Parathyroid adenoma (tissue), 2 donors: ENCODE results near the gene ERI2.

Experiments used
- H2AFZ ChIP-seq: fragments of 300-600 bp; sonication (generic); one replicate; pipeline ENCODE4 v1.7.0; 2017; ENCODE audit warnings: antibody characterized with exemption, mild to moderate bottlenecking
- H3K27ac ChIP-seq: fragments of 300-600 bp; sonication (generic); one replicate; pipeline ENCODE4 v1.7.0; 2017
- H3K27me3 ChIP-seq: fragments of 300-600 bp; sonication (generic); one replicate; pipeline ENCODE4 v1.7.0; 2017; ENCODE audit warnings: low read length; ENCODE audit not compliant: control insufficient read depth, insufficient read depth
- H3K36me3 ChIP-seq: fragments of 300-600 bp; sonication (generic); one replicate; pipeline ENCODE4 v1.7.0; 2017; ENCODE audit warnings: low read length; ENCODE audit not compliant: control insufficient read depth, insufficient read depth
- H3K4me1 ChIP-seq: fragments of 300-600 bp; sonication (generic); one replicate; pipeline ENCODE4 v1.7.0; 2017; ENCODE audit warnings: control low read depth
- H3K4me2 ChIP-seq: fragments of 300-600 bp; sonication (generic); one replicate; pipeline ENCODE4 v1.7.0; 2017; ENCODE audit warnings: low read length
- H3K4me3 ChIP-seq: fragments of 300-600 bp; sonication (generic); one replicate; pipeline ENCODE4 v1.7.0; 2017; ENCODE audit warnings: low read depth, low read length
- H3K79me2 ChIP-seq: fragments of 300-600 bp; sonication (generic); one replicate; pipeline ENCODE4 v1.7.0; 2017; ENCODE audit warnings: control low read depth
- H3K9ac ChIP-seq: fragments of 300-600 bp; sonication (generic); one replicate; pipeline ENCODE4 v1.7.0; 2017; ENCODE audit warnings: mild to moderate bottlenecking
- H3K9me3 ChIP-seq: fragments of 300-600 bp; sonication (generic); one replicate; pipeline ENCODE4 v1.7.0; 2017; ENCODE audit warnings: low read length; ENCODE audit not compliant: control insufficient read depth
- TF ChIP-seq, protein P1 (sequence below): fragments of 300-600 bp; sonication (generic); IDR thresholded peaks from one replicate; pipeline ENCODE4 v1.7.0; 2017; ENCODE audit warnings: antibody characterized with exemption, mild to moderate bottlenecking
- donor health status: primary hyperparathyroidism.

Gene ERI2

DNA sequence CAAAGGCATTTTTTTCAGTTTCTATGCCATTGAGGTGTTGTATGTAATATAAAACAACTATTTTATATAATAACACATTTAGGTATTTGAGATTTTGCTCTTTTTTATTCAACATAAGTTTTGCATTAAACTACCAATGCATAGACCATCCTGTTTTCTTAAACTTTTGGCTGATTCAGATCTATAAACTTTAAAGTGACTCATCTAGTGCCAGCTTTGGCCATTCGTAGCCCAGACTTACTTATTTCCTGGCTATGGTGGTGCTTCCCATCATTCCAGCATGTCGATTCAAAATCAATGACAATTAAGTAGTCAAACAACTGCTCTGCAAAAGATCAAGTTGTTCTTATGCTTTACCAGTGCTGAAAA lies 3.1 kb downstream of the ERI2 start:
- no peak overlapping the region for H3K4me3 ChIP-seq
- peaks cover 5% of the 10 kb centered on the region for H3K4me1 ChIP-seq
- H3K79me2 ChIP-seq = no peaks in the 10 kb centered on the region
- no peak overlapping the region for H2AFZ ChIP-seq
- no peak overlapping the region for H3K27ac ChIP-seq
- no peaks in the 10 kb centered on the region for H3K36me3 ChIP-seq
- H3K27me3 ChIP-seq = no peaks in the 10 kb centered on the region
- H3K9me3 ChIP-seq = no peaks in the 10 kb centered on the region
- TF ChIP-seq, protein P1, sequence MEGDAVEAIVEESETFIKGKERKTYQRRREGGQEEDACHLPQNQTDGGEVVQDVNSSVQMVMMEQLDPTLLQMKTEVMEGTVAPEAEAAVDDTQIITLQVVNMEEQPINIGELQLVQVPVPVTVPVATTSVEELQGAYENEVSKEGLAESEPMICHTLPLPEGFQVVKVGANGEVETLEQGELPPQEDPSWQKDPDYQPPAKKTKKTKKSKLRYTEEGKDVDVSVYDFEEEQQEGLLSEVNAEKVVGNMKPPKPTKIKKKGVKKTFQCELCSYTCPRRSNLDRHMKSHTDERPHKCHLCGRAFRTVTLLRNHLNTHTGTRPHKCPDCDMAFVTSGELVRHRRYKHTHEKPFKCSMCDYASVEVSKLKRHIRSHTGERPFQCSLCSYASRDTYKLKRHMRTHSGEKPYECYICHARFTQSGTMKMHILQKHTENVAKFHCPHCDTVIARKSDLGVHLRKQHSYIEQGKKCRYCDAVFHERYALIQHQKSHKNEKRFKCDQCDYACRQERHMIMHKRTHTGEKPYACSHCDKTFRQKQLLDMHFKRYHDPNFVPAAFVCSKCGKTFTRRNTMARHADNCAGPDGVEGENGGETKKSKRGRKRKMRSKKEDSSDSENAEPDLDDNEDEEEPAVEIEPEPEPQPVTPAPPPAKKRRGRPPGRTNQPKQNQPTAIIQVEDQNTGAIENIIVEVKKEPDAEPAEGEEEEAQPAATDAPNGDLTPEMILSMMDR = no peak
- H3K9ac ChIP-seq = no peak overlapping the region
- no peak overlapping the region for H3K4me2 ChIP-seq

DNA sequence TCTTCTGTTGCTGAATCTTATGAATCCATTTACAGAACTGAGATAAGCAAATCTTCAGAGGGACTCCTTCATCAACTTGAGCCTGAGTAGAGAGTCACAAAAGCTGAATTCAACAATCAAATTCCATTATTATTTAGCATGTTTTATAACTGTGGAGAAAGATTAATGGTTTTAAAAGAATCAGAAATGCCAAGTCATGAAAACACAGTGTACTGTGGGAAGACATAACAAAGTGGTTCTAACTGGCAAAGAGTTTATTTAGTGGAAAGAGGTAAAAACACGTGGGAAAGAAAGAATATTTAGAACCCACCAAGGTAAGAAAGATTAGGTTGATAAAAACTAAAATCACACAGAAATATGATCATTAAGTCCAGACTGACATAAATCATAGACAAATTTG lies 5.0 kb downstream of the ERI2 start:
- H2AFZ ChIP-seq = no peak overlapping the region
- H3K9me3 ChIP-seq = no peaks in the 10 kb centered on the region
- H3K27me3 ChIP-seq = no peaks in the 10 kb centered on the region
- no peak overlapping the region for H3K9ac ChIP-seq
- no peak overlapping the region for H3K27ac ChIP-seq
- TF ChIP-seq, protein P1 = no peak
- H3K79me2 ChIP-seq = no peaks in the 10 kb centered on the region
- H3K4me3 ChIP-seq = no peak overlapping the region
- no peaks in the 10 kb centered on the region for H3K4me1 ChIP-seq
- H3K4me2 ChIP-seq = no peak overlapping the region
- H3K36me3 ChIP-seq = no peaks in the 10 kb centered on the region

- H3K4me1 ChIP-seq = no peaks in the 10 kb centered on the region
- H3K79me2 ChIP-seq = no peaks in the 10 kb centered on the region
- H3K27ac ChIP-seq = no peak overlapping the region
- no peaks in the 10 kb centered on the region for H3K9me3 ChIP-seq
- H3K4me2 ChIP-seq = no peak overlapping the region
- no peaks in the 10 kb centered on the region for H3K36me3 ChIP-seq
- H3K9ac ChIP-seq = no peak overlapping the region
- H3K27me3 ChIP-seq = no peaks in the 10 kb centered on the region
- TF ChIP-seq, protein P1 = peak; percentile 73
- no peak overlapping the region for H2AFZ ChIP-seq
- no peak overlapping the region for H3K4me3 ChIP-seq
These were observed 6.7 kb downstream of the ERI2 start for GRCh38 chr16:20799599-20799998.

GRCh38 chr16:20798364-20798763 lies 7.9 kb downstream of the ERI2 start:
- H3K27me3 ChIP-seq = no peaks in the 10 kb centered on the region
- TF ChIP-seq, protein P1 = no peak
- H3K79me2 ChIP-seq = no peaks in the 10 kb centered on the region
- no peak overlapping the region for H3K4me3 ChIP-seq
- no peak overlapping the region for H3K27ac ChIP-seq
- H3K9me3 ChIP-seq = no peaks in the 10 kb centered on the region
- H2AFZ ChIP-seq = no peak overlapping the region
- no peaks in the 10 kb centered on the region for H3K4me1 ChIP-seq
- H3K36me3 ChIP-seq = no peaks in the 10 kb centered on the region
- H3K4me2 ChIP-seq = no peak overlapping the region
- no peak overlapping the region for H3K9ac ChIP-seq

DNA sequence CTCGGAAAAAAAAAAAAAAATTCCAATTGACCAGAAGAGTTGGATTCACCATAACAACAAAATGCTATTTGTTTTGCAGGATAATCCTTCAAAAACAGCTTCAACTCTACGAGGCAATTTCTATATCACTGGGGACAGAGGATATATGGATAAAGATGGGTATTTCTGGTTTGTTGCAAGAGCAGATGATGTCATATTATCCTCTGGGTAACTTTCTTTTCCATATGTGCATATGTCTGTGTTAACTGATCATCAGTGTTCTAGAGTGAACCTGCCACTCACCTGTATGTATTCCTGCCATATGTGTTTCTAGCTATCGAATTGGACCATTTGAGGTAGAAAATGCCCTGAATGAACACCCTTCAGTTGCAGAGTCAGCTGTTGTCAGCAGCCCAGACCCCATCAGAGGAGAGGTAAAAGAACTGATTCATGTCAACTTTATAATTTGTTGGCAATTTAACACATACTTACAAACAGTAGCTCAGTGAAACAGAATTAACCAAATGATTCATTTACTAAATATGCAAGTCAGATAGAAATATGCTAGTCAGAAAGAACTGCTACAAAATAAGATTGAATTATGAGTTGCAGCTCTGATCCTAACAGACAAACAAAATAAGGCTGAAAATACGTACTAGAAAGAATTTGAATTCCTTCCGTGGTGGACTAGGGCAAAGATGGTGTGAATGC lies 14.2 kb downstream of the ERI2 start:
- Histone ChIP-seq H2AFZ (no peak overlapping the region), H3K9ac (no peak overlapping the region), H3K4me2 (no peak overlapping the region), H3K27me3 (no peaks in the 10 kb centered on the region), H3K4me3 (no peak overlapping the region), H3K36me3 (no peaks in the 10 kb centered on the region), H3K4me1 (no peaks in the 10 kb centered on the region), H3K27ac (no peak overlapping the region), H3K79me2 (no peaks in the 10 kb centered on the region), H3K9me3 (no peaks in the 10 kb centered on the region)
- TF ChIP-seq, protein P1 = no peak
